ENCODE data around the gene ROBO1. TPM values are rescaled to one million over a fixed set of nuclear protein-coding genes. Genes with fewer than 3 reads are reported as not detected.
A peak's percentile ranks its signal among the peaks of the same experiment; 100 is the strongest.

The ROBO1 gene
- total RNA-seq, 2 donors from 2014 or later: 13.6 to 18.7 TPM

GRCh38 chr3:78927759-78928158 is 840.0 kb downstream of the ROBO1 start:
- ATAC-seq: no peak
- no peak for DNase-seq
- intact Hi-C loops (cut with DNase I): no loop called here

- DNase-seq (no peak), ATAC-seq (no peak)
- intact Hi-C loops (cut with DNase I): no loop called here
Observed at GRCh38 chr3:78926523-78926922, 841.3 kb downstream of the ROBO1 start.

GRCh38 chr3:78924711-78925110 is 843.1 kb downstream of the ROBO1 start:
- no peak for DNase-seq
- ATAC-seq: no peak
- intact Hi-C loops (cut with DNase I): no loop called here

- DNase-seq (no peak), ATAC-seq (peak in 1 of 2 donors; percentile 66)
- intact Hi-C loops (cut with DNase I): no loop called here
Observed at GRCh38 chr3:78919021-78919755, 848.6 kb downstream of the ROBO1 start.

- intact Hi-C loops (cut with DNase I): no loop called here
- no peak for ATAC-seq
- DNase-seq: no peak
Observed at GRCh38 chr3:78918361-78919020, 849.3 kb downstream of the ROBO1 start.

GRCh38 chr3:78917536-78917935 is 850.3 kb downstream of the ROBO1 start:
- DNase-seq: no peak
- ATAC-seq: no peak
- intact Hi-C loops (cut with DNase I): no loop called here

- DNase-seq (no peak), ATAC-seq (no peak)
- intact Hi-C loops (cut with DNase I): no loop called here
Observed at GRCh38 chr3:78913711-78914110, 854.1 kb downstream of the ROBO1 start.

- intact Hi-C loops (cut with DNase I): no loop called here
- DNase-seq: no peak
- no peak for ATAC-seq
Observed at GRCh38 chr3:78912687-78913086, 855.1 kb downstream of the ROBO1 start.

GRCh38 chr3:78912259-78912658 is 855.5 kb downstream of the ROBO1 start:
- ATAC-seq (no peak), DNase-seq (no peak)
- intact Hi-C loops (cut with DNase I): no loop called here

- no peak for ATAC-seq
- no peak for DNase-seq
- intact Hi-C loops (cut with DNase I): no loop called here
Observed at GRCh38 chr3:78911394-78911793, 856.4 kb downstream of the ROBO1 start.

GRCh38 chr3:78908236-78908635 is 859.6 kb downstream of the ROBO1 start:
- DNase-seq (no peak), ATAC-seq (no peak)
- intact Hi-C loops (cut with DNase I): no loop called here

- DNase-seq (no peak), ATAC-seq (no peak)
- intact Hi-C loops (cut with DNase I): no loop called here
Observed at GRCh38 chr3:78907367-78907766, 860.4 kb downstream of the ROBO1 start.

GRCh38 chr3:78906930-78907329 is 860.9 kb downstream of the ROBO1 start:
- intact Hi-C loops (cut with DNase I): no loop called here
- DNase-seq (no peak), ATAC-seq (no peak)

GRCh38 chr3:78906245-78906644 is 861.6 kb downstream of the ROBO1 start:
- no peak for ATAC-seq
- DNase-seq: no peak
- intact Hi-C loops (cut with DNase I): no loop called here

GRCh38 chr3:78905700-78906099 is 862.1 kb downstream of the ROBO1 start:
- intact Hi-C loops (cut with DNase I): no loop called here
- no peak for DNase-seq
- ATAC-seq: no peak

GRCh38 chr3:78901544-78901943 is 866.3 kb downstream of the ROBO1 start:
- intact Hi-C loops (cut with DNase I): no loop called here
- DNase-seq: no peak
- no peak for ATAC-seq

- intact Hi-C loops (cut with DNase I): no loop called here
- DNase-seq: no peak
- ATAC-seq: no peak
Observed at GRCh38 chr3:78900880-78901279, 866.9 kb downstream of the ROBO1 start.

GRCh38 chr3:78900426-78900825 is 867.4 kb downstream of the ROBO1 start:
- intact Hi-C loops (cut with DNase I): no loop called here
- DNase-seq (no peak), ATAC-seq (no peak)

GRCh38 chr3:78895528-78895927 is 872.3 kb downstream of the ROBO1 start:
- DNase-seq (no peak), ATAC-seq (no peak)
- intact Hi-C loops (cut with DNase I): no loop called here

GRCh38 chr3:78894787-78895186 is 873.0 kb downstream of the ROBO1 start:
- ATAC-seq (no peak), DNase-seq (no peak)
- intact Hi-C loops (cut with DNase I): no loop called here

GRCh38 chr3:78893161-78893560 is 874.6 kb downstream of the ROBO1 start:
- intact Hi-C loops (cut with DNase I): no loop called here
- ATAC-seq: no peak
- DNase-seq: no peak
